ENCODE results near the gene RNASE4.

RNASE4 gene

GRCh38 chr14:20690848-20691640 lies 6.7 kb downstream of the RNASE4 start:
- FAIRE-seq (no peak), DNase-seq (ENCODE audit: insufficient read length, low spot score) (peak; percentile 52)
- TF ChIP-seq CTCF (IDR thresholded peaks at IDR 0.05; ENCODE audit: insufficient read depth, missing control alignments): peak; percentile 87

- TF ChIP-seq CTCF (IDR thresholded peaks at IDR 0.05; ENCODE audit: insufficient read depth, missing control alignments): no peak
- no peak for FAIRE-seq
- no peak for DNase-seq (ENCODE audit: insufficient read length, low spot score)
These were observed 7.9 kb downstream of the RNASE4 start for GRCh38 chr14:20692116-20692751.

- FAIRE-seq (no peak), DNase-seq (ENCODE audit: insufficient read length, low spot score) (no peak)
- TF ChIP-seq CTCF (IDR thresholded peaks at IDR 0.05; ENCODE audit: insufficient read depth, missing control alignments): no peak
These were observed 12.4 kb downstream of the RNASE4 start for GRCh38 chr14:20696764-20697163.

GRCh38 chr14:20697273-20698017 lies 13.1 kb downstream of the RNASE4 start:
- peak; percentile 78 for TF ChIP-seq CTCF (IDR thresholded peaks at IDR 0.05; ENCODE audit: insufficient read depth, missing control alignments)
- FAIRE-seq: no peak

GRCh38 chr14:20698018-20698329 lies 13.6 kb downstream of the RNASE4 start:
- no peak for FAIRE-seq

More at GRCh38 chr14:20697273-20698017, 13.1 kb downstream of the RNASE4 start:
- DNase-seq (ENCODE audit: insufficient read length, low spot score): no peak

GRCh38 chr14:20698934-20699333 lies 14.6 kb downstream of the RNASE4 start:
- no peak for TF ChIP-seq CTCF (IDR thresholded peaks at IDR 0.05; ENCODE audit: insufficient read depth, missing control alignments)
- FAIRE-seq (no peak), DNase-seq (ENCODE audit: insufficient read length, low spot score) (no peak)

More at GRCh38 chr14:20698018-20698329, 13.6 kb downstream of the RNASE4 start:
- TF ChIP-seq CTCF (IDR thresholded peaks at IDR 0.05; ENCODE audit: insufficient read depth, missing control alignments): no peak
- no peak for DNase-seq (ENCODE audit: insufficient read length, low spot score)
